HTR-8/SVneo (cell line): ENCODE results near the gene LDLRAD4.

ENCODE experiments used
- DNase-seq: peaks from one replicate; pipeline ENCODE4 v3.0.0; 2011; ENCODE audit warnings: low spot score, mixed read lengths; ENCODE audit not compliant: insufficient read length
- FAIRE-seq: peaks from 2 replicates; lab custom pipeline; 2011; peaks lifted over from hg19 to GRCh38; lab: Jason Lieb, UNC

The LDLRAD4 gene

GRCh38 chr18:13377496-13377895 lies 158.9 kb downstream of the LDLRAD4 start:
- DNase-seq (no peak), FAIRE-seq (no peak)

- FAIRE-seq (no peak), DNase-seq (no peak)
These were observed 159.6 kb downstream of the LDLRAD4 start for GRCh38 chr18:13378150-13378549.

- DNase-seq (no peak), FAIRE-seq (no peak)
These were observed 160.7 kb downstream of the LDLRAD4 start for GRCh38 chr18:13379062-13379865.

GRCh38 chr18:13379930-13380690 lies 161.6 kb downstream of the LDLRAD4 start:
- FAIRE-seq (no peak), DNase-seq (no peak)

- DNase-seq (no peak), FAIRE-seq (no peak)
These were observed 162.1 kb downstream of the LDLRAD4 start for GRCh38 chr18:13380691-13381070.

- no peak for DNase-seq
- no peak for FAIRE-seq
These were observed 162.8 kb downstream of the LDLRAD4 start for GRCh38 chr18:13381331-13381730.

- FAIRE-seq = no peak
- DNase-seq = no peak
These were observed 163.4 kb downstream of the LDLRAD4 start for GRCh38 chr18:13381944-13382365.

- DNase-seq (no peak), FAIRE-seq (no peak)
These were observed 163.9 kb downstream of the LDLRAD4 start for GRCh38 chr18:13382366-13382953.

GRCh38 chr18:13382954-13383827 lies 164.6 kb downstream of the LDLRAD4 start:
- FAIRE-seq (no peak), DNase-seq (no peak)

GRCh38 chr18:13386891-13387801 lies 168.6 kb downstream of the LDLRAD4 start:
- DNase-seq (no peak), FAIRE-seq (no peak)

- DNase-seq = no peak
- FAIRE-seq = no peak
These were observed 169.4 kb downstream of the LDLRAD4 start for GRCh38 chr18:13387855-13388548.

GRCh38 chr18:13388586-13389490 lies 170.3 kb downstream of the LDLRAD4 start:
- FAIRE-seq (no peak), DNase-seq (no peak)

GRCh38 chr18:13389491-13390131 lies 171.1 kb downstream of the LDLRAD4 start:
- DNase-seq (no peak), FAIRE-seq (no peak)

- no peak for FAIRE-seq
- DNase-seq = no peak
These were observed 171.6 kb downstream of the LDLRAD4 start for GRCh38 chr18:13390196-13390595.

GRCh38 chr18:13390711-13391110 lies 172.2 kb downstream of the LDLRAD4 start:
- FAIRE-seq = no peak
- no peak for DNase-seq

GRCh38 chr18:13392029-13392750 lies 173.6 kb downstream of the LDLRAD4 start:
- DNase-seq = no peak

More at GRCh38 chr18:13392029-13392750, 173.6 kb downstream of the LDLRAD4 start:
- no peak for FAIRE-seq
